ENCODE results near the gene GPR171. TPM values are rescaled to one million over a fixed set of nuclear protein-coding genes. Genes with fewer than 3 reads are reported as not detected.
A peak's percentile ranks its signal among the peaks of the same experiment; 100 is the strongest.

Gene GPR171
- total and polyA plus RNA-seq, 2 donors (not counting 1 experiment from before 2014, with no cell fraction given): 0.75 to 1.1 TPM

GRCh38 chr3:151178208-151178845 lies 24.7 kb downstream of the GPR171 start:
- ChIA-PET POLR2A (interaction anchor here (0.6 kb wide), 1 partner anchor 625 kb away, joined by 5 read pairs; no protein-coding TSS in a partner anchor), CTCF (interaction anchor here (2.3 kb wide), 1 partner anchor 10 kb away, joined by 15 read pairs; no protein-coding TSS in a partner anchor)
- Histone ChIP-seq H3K36me3 (replicated peaks in 1 of 2; ENCODE audit: control extremely low read depth in 1 of 2, control insufficient read depth in 1 of 2, extremely low read depth in 1 of 2, insufficient read depth in 2 of 2, low read length in 1 of 2) (no peaks in the 10 kb centered on the region), H4K20me1 (ENCODE audit: control insufficient read depth, insufficient read depth, low read length, poor library complexity, severe bottlenecking) (no peaks in the 10 kb centered on the region), H3K4me2 (replicated peaks; ENCODE audit: low read depth, low read length, poor library complexity, severe bottlenecking) (no peak overlapping the region), H3K79me2 (ENCODE audit: control insufficient read depth, insufficient read depth, low read length) (no peaks in the 10 kb centered on the region), H3K4me1 (ENCODE audit: control insufficient read depth in 2 of 2, insufficient read depth in 2 of 2, low read length in 2 of 2) (no peaks in the 10 kb centered on the region), H3K9ac (ENCODE audit: low read length) (no peak overlapping the region), H3K27me3 (replicated peaks in 1 of 4; ENCODE audit: control extremely low read depth in 1 of 4, control insufficient read depth in 3 of 4, insufficient read depth in 4 of 4, low read length in 3 of 4) (no peaks in the 10 kb centered on the region), H3K4me3 (ENCODE audit: control extremely low read depth in 1 of 5, extremely low read depth in 1 of 5, insufficient read depth in 1 of 5, low read depth in 2 of 5, low read length in 4 of 5) (no peak overlapping the region), H3K9me3 (ENCODE audit: control extremely low read depth in 1 of 3, control insufficient read depth in 2 of 3, insufficient read depth in 1 of 3, low read length in 2 of 3) (no peaks in the 10 kb centered on the region), H3K27ac (ENCODE audit: low read length in 2 of 2) (no peak overlapping the region), H2AFZ (ENCODE audit: insufficient read depth, low read depth, low read length, poor library complexity, severe bottlenecking) (no peak overlapping the region)
- TF ChIP-seq, protein P1, sequence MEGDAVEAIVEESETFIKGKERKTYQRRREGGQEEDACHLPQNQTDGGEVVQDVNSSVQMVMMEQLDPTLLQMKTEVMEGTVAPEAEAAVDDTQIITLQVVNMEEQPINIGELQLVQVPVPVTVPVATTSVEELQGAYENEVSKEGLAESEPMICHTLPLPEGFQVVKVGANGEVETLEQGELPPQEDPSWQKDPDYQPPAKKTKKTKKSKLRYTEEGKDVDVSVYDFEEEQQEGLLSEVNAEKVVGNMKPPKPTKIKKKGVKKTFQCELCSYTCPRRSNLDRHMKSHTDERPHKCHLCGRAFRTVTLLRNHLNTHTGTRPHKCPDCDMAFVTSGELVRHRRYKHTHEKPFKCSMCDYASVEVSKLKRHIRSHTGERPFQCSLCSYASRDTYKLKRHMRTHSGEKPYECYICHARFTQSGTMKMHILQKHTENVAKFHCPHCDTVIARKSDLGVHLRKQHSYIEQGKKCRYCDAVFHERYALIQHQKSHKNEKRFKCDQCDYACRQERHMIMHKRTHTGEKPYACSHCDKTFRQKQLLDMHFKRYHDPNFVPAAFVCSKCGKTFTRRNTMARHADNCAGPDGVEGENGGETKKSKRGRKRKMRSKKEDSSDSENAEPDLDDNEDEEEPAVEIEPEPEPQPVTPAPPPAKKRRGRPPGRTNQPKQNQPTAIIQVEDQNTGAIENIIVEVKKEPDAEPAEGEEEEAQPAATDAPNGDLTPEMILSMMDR (IDR thresholded peaks at IDR 0.05): no peak
- TF ChIP-seq EZH2 (IDR thresholded peaks at IDR 0.05; ENCODE audit: borderline replicate concordance, insufficient read depth, low read depth, low read length, poor library complexity, severe bottlenecking): no peak
- Mint-ChIP-seq H3K4me1 (no peaks in the 10 kb centered on the region), H3K9me3 (ENCODE audit: insufficient read depth) (no peaks in the 10 kb centered on the region), H3K4me3 (no peak overlapping the region), H3K27ac (peak overlapping the region; percentile 34), H3K27me3 (no peaks in the 10 kb centered on the region)
- 100% methylated on average over 1 of the region's 2 CpGs for WGBS (ENCODE audit: insufficient coverage)
- ATAC-seq (ENCODE audit: low read depth) (no peak), DNase-seq (no peak)
- intact Hi-C loops (cut with micrococcal nuclease): no loop called here

DNA sequence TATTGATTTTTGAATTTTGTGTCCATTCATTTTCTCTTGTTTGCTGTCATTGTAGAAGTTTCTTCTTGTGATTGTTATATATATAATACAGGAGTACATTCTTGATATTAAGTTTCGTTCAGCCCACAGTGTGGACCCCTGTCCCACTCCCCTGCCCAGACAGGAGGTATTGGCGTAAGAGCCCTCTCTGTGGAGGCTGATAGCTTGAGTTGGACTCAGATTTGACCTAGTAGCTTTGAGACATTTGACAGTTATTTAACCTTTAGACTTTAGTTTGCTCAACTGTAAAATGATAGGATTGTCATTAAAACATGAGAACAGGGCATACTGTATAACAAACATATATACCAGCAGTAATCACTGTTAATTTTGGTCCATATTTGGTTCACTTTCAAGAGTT lies 27.1 kb downstream of the GPR171 start:
- H3K36me3 ChIP-seq (replicated peaks in 1 of 2; ENCODE audit: control extremely low read depth in 1 of 2, control insufficient read depth in 1 of 2, extremely low read depth in 1 of 2, insufficient read depth in 2 of 2, low read length in 1 of 2): no peaks in the 10 kb centered on the region
- no peak overlapping the region for H2AFZ ChIP-seq (ENCODE audit: insufficient read depth, low read depth, low read length, poor library complexity, severe bottlenecking)
- 89% methylated on average over 1 of the region's 2 CpGs for WGBS (ENCODE audit: insufficient coverage)
- peaks cover 10% of the 10 kb centered on the region in 2 donors for H3K4me1 ChIP-seq (ENCODE audit: control insufficient read depth in 2 of 2, insufficient read depth in 2 of 2, low read length in 2 of 2)
- H3K4me2 ChIP-seq (replicated peaks; ENCODE audit: low read depth, low read length, poor library complexity, severe bottlenecking): no peak overlapping the region
- no peak overlapping the region for H3K9ac ChIP-seq (ENCODE audit: low read length)
- intact Hi-C loops (cut with micrococcal nuclease): no loop called here
- H3K79me2 ChIP-seq (ENCODE audit: control insufficient read depth, insufficient read depth, low read length): no peaks in the 10 kb centered on the region
- POLR2A ChIA-PET: no interaction called here
- Mint-ChIP-seq H3K4me1 (peaks cover 14% of the 10 kb centered on the region), H3K4me3 (no peak overlapping the region), H3K9me3 (ENCODE audit: insufficient read depth) (no peaks in the 10 kb centered on the region), H3K27me3 (no peaks in the 10 kb centered on the region), H3K27ac (no peak overlapping the region)
- no peaks in the 10 kb centered on the region for H4K20me1 ChIP-seq (ENCODE audit: control insufficient read depth, insufficient read depth, low read length, poor library complexity, severe bottlenecking)
- DNase-seq: no peak
- H3K9me3 ChIP-seq (ENCODE audit: control extremely low read depth in 1 of 3, control insufficient read depth in 2 of 3, insufficient read depth in 1 of 3, low read length in 2 of 3): no peaks in the 10 kb centered on the region
- CTCF ChIA-PET: interaction anchor here (1.6 kb wide), 1 partner anchor 106 kb away, joined by 3 read pairs; no protein-coding TSS in a partner anchor
- no peak for ATAC-seq (ENCODE audit: low read depth)
- H3K4me3 ChIP-seq (ENCODE audit: control extremely low read depth in 1 of 5, extremely low read depth in 1 of 5, insufficient read depth in 1 of 5, low read depth in 2 of 5, low read length in 4 of 5): no peak overlapping the region
- no peak for TF ChIP-seq EZH2 (IDR thresholded peaks at IDR 0.05; ENCODE audit: borderline replicate concordance, insufficient read depth, low read depth, low read length, poor library complexity, severe bottlenecking)
- TF ChIP-seq, protein P1 (IDR thresholded peaks at IDR 0.05): no peak
- H3K27me3 ChIP-seq (replicated peaks in 1 of 4; ENCODE audit: control extremely low read depth in 1 of 4, control insufficient read depth in 3 of 4, insufficient read depth in 4 of 4, low read length in 3 of 4): no peaks in the 10 kb centered on the region
- no peak overlapping the region for H3K27ac ChIP-seq (ENCODE audit: low read length in 2 of 2)
